Endothelial cell of umbilical vein (primary cell): ENCODE results near the gene BTBD2. TPM values are rescaled to one million over a fixed set of nuclear protein-coding genes. Genes with fewer than 3 reads are reported as not detected.

ENCODE experiments used
- BruUV-seq: library from RNA; stranded (reverse); fragments of 400-500 nt; replicated peaks from 2 replicates; lab custom pipeline; 2021; lab: Mats Ljungman, UMichigan
- CTCF ChIA-PET: fragments of 300-600, 350-600 bp; sonication (Branson Sonifier 250); formaldehyde crosslinking; loops from one replicate; lab custom pipeline; 2021; ENCODE audit warnings: antibody characterized with exemption, inconsistent platforms; lab: Charles Lee
- POLR2A ChIA-PET: fragments of 300-600, 350-600 bp; sonication (Branson Sonifier 250); formaldehyde crosslinking; loops from one replicate; lab custom pipeline; 2021; ENCODE audit warnings: antibody characterized with exemption, inconsistent platforms; lab: Charles Lee
- DNase-seq: peaks from one replicate; pipeline ENCODE4 v3.0.0-alpha.2; 2011; ENCODE audit warnings: low read depth, low spot score
- FAIRE-seq: peaks from 2 replicates; lab custom pipeline; 2011; peaks lifted over from hg19 to GRCh38; lab: Jason Lieb, UNC
- H2AFZ ChIP-seq: 2 replicates; pipeline ENCODE4 v1.6.0; 2012; ENCODE audit warnings: low read depth, low read length, control low read depth, inconsistent platforms
- H3K27ac ChIP-seq: 2 replicates; pipeline ENCODE4 v1.5.1; 2011; ENCODE audit warnings: low read depth, mild to moderate bottlenecking, control low read depth, low read length, moderate library complexity; ENCODE audit not compliant: insufficient read depth
- H3K27me3 ChIP-seq, 2 experiments: 2 replicates each; pipeline versions ENCODE4 v1.6.0 to v1.6.1; 2011; ENCODE audit warnings: low read length in 2 of 2, mixed read lengths in 1 of 2; ENCODE audit not compliant: control insufficient read depth in 2 of 2, insufficient read depth in 2 of 2
- H3K36me3 ChIP-seq, 2 experiments: 2 replicates in 1 of 2; 3 replicates in 1 of 2; pipeline ENCODE4 v1.5.1; 2011; ENCODE audit warnings: low read length in 2 of 2, mild to moderate bottlenecking in 1 of 2, moderate library complexity in 1 of 2; ENCODE audit not compliant: control insufficient read depth in 2 of 2, insufficient read depth in 2 of 2; ENCODE audit errors: extremely low read depth in 1 of 2
- H3K4me1 ChIP-seq: 3 replicates; pipeline ENCODE4 v1.5.1; 2011; ENCODE audit warnings: mild to moderate bottlenecking, low read length; ENCODE audit not compliant: control insufficient read depth, insufficient read depth; ENCODE audit errors: extremely low read depth
- H3K4me2 ChIP-seq: 2 replicates; pipeline ENCODE4 v1.6.1; 2011; ENCODE audit warnings: low read length, control low read depth, mixed read lengths; ENCODE audit not compliant: insufficient read depth
- H3K4me3 ChIP-seq, 3 experiments: fragments of 200-600 bp in 1 of 3; sonication (generic), shearing (Covaris generic) in 1 of 3; replicated peaks in 1 of 3; 2 replicates each; pipeline ENCODE4 v1.5.1; 2011 to 2016; ENCODE audit warnings: control low read depth in 3 of 3, low read length in 3 of 3, mild to moderate bottlenecking in 2 of 3, inconsistent platforms in 1 of 3, low read depth in 1 of 3, moderate library complexity in 1 of 3; ENCODE audit not compliant: insufficient read depth in 1 of 3
- H3K79me2 ChIP-seq: 2 replicates; pipeline ENCODE4 v1.6.0; 2012; ENCODE audit warnings: low read length, inconsistent platforms; ENCODE audit not compliant: control insufficient read depth, insufficient read depth
- H3K9ac ChIP-seq: replicated peaks from 2 replicates; pipeline ENCODE3; 2011; ENCODE audit warnings: low read length, control low read depth; ENCODE audit not compliant: insufficient read depth; ENCODE audit errors: extremely low read depth
- H3K9me1 ChIP-seq: replicated peaks from 3 replicates; pipeline ENCODE4 v1.6.0; 2011; ENCODE audit warnings: mild to moderate bottlenecking, low read length; ENCODE audit not compliant: control insufficient read depth, insufficient read depth; ENCODE audit errors: extremely low read depth
- H3K9me3 ChIP-seq: replicated peaks from 2 replicates; pipeline ENCODE4 v1.5.1; 2012; ENCODE audit warnings: low read length, inconsistent platforms; ENCODE audit not compliant: control insufficient read depth, insufficient read depth
- H4K20me1 ChIP-seq: replicated peaks from 2 replicates; pipeline ENCODE3; 2011; ENCODE audit warnings: mild to moderate bottlenecking, low read length; ENCODE audit not compliant: control insufficient read depth, insufficient read depth; ENCODE audit errors: extremely low read depth
- CTCF ChIP-seq, 2 donors: IDR thresholded peaks; 1 replicate in 1 of 2; 2 replicates in 1 of 2; pipeline ENCODE4 v1.5.1; 2011; ENCODE audit warnings: low read length in 2 of 2, mild to moderate bottlenecking in 2 of 2, moderate library complexity in 2 of 2, control low read depth in 1 of 2, inconsistent platforms in 1 of 2, low read depth in 1 of 2; ENCODE audit not compliant: insufficient read depth in 1 of 2; ENCODE audit errors: extremely low read depth in 1 of 2
- EZH2 ChIP-seq: IDR thresholded peaks from 2 replicates; pipeline ENCODE4 v1.6.1; 2012; ENCODE audit warnings: borderline replicate concordance, low read depth, mild to moderate bottlenecking, moderate library complexity, low read length, inconsistent platforms; ENCODE audit not compliant: severe bottlenecking
- FOS ChIP-seq: IDR thresholded peaks from 2 replicates; pipeline ENCODE4 v1.6.1; 2011; ENCODE audit warnings: mild to moderate bottlenecking, low read length, moderate library complexity, borderline replicate concordance; ENCODE audit not compliant: insufficient read depth
- GATA2 ChIP-seq: IDR thresholded peaks from 2 replicates; pipeline ENCODE4 v1.7.0; 2011; ENCODE audit warnings: low read depth, mild to moderate bottlenecking, moderate library complexity, mixed read lengths, low read length; ENCODE audit not compliant: insufficient read length, insufficient read depth
- JUN ChIP-seq: IDR thresholded peaks from 2 replicates; pipeline ENCODE4 v1.6.1; 2011; ENCODE audit warnings: borderline replicate concordance, low read depth; ENCODE audit not compliant: insufficient read length, insufficient read depth
- MAX ChIP-seq: IDR thresholded peaks from 2 replicates; pipeline ENCODE4 v1.6.1; 2011; ENCODE audit not compliant: insufficient read depth, insufficient read length
- MYC ChIP-seq: IDR thresholded peaks from one replicate; pipeline ENCODE4 v1.6.1; 2011; ENCODE audit warnings: mild to moderate bottlenecking, low read depth, low read length
- POLR2A ChIP-seq: IDR thresholded peaks from 2 replicates; pipeline ENCODE4 v1.6.1; 2012; ENCODE audit warnings: low read depth, mild to moderate bottlenecking, control low read depth, low read length
- POLR2AphosphoS5 ChIP-seq: IDR thresholded peaks from 2 replicates; pipeline ENCODE4 v1.6.1; 2012; ENCODE audit warnings: low read depth, mild to moderate bottlenecking, control low read depth, low read length, moderate library complexity; ENCODE audit not compliant: insufficient read depth
- dilution Hi-C: fragments of 300-500 bp; cut with MboI; formaldehyde crosslinking; loops from one replicate; pipeline ENCODE4 v1.15.0; 2019; ENCODE audit warnings: low sequenced_read_pairs; ENCODE audit not compliant: extremely low pct_ligation_motif_present
- intact Hi-C: fragments of 100-400 bp; cut with micrococcal nuclease; formaldehyde crosslinking; loops from one replicate; pipeline ENCODE4 v1.10.0; 2022
- polyA plus RNA-seq, 4 experiments: library from polyadenylated mRNA; depleted of rRNA in 3 of 4; stranded (reverse) in 3 of 4; unstranded in 1 of 4; fragments of >200 nt; gene quantifications; 2 replicates each; pipeline versions ENCODE4 v1.2.1 to v1.2.3, GENCODE V29; 2011 to 2012; ENCODE audit warnings: missing spikeins in 1 of 4
- total RNA-seq: library from RNA; stranded (reverse); gene quantifications from 2 replicates; pipeline ENCODE4 v1.2.3, GENCODE V29; 2021

BTBD2 gene
- total and polyA plus RNA-seq, 2 donors (not counting 3 experiments of a cell fraction or from before 2014, with no cell fraction given) = 59.2 to 78.2 TPM

- Histone ChIP-seq H3K4me3 (no peak overlapping the region), H3K9ac (no peak overlapping the region), H3K36me3 (peaks cover 5 to 34% of the 10 kb centered on the region in 2 experiments), H3K4me1 (no peaks in the 10 kb centered on the region), H3K9me1 (no peaks in the 10 kb centered on the region), H4K20me1 (no peaks in the 10 kb centered on the region), H3K27ac (no peak overlapping the region), H3K27me3 (no peaks in the 10 kb centered on the region), H3K79me2 (peaks cover 9% of the 10 kb centered on the region), H3K9me3 (no peaks in the 10 kb centered on the region), H2AFZ (no peak overlapping the region), H3K4me2 (no peak overlapping the region)
- POLR2A ChIA-PET = no interaction called here
- intact Hi-C loops = no loop called here
- TSS peak; percentile 48 for BruUV-seq
- CTCF ChIA-PET = interaction anchor here (0.6 kb wide), 1 partner anchor 49 kb away, joined by 3 read pairs; no protein-coding TSS in a partner anchor
- dilution Hi-C loops = no loop called here
- no peak for DNase-seq
- FAIRE-seq = no peak
- TF ChIP-seq GATA2 = no peak
These were observed 35.9 kb downstream of the BTBD2 start for GRCh38 chr19:1979642-1980041.

- no TSS peak for BruUV-seq
- dilution Hi-C loops = no loop called here
- no peak for FAIRE-seq
These were observed 36.5 kb downstream of the BTBD2 start for GRCh38 chr19:1979017-1979416.

More at GRCh38 chr19:1979017-1979416, 36.5 kb downstream of the BTBD2 start:
- ChIA-PET CTCF (no interaction called here), POLR2A (no interaction called here)
- H3K27ac ChIP-seq = no peak overlapping the region
- no peak for DNase-seq
- intact Hi-C loops = no loop called here
- no peak overlapping the region for H2AFZ ChIP-seq
- H3K9me1 ChIP-seq = no peaks in the 10 kb centered on the region
- no peak overlapping the region for H3K4me3 ChIP-seq
- H3K36me3 ChIP-seq = peaks cover 5 to 35% of the 10 kb centered on the region in 2 experiments
- H3K9me3 ChIP-seq = no peaks in the 10 kb centered on the region
- no peak overlapping the region for H3K4me2 ChIP-seq
- no peaks in the 10 kb centered on the region for H3K27me3 ChIP-seq
- H3K4me1 ChIP-seq = no peaks in the 10 kb centered on the region
- peaks cover 10% of the 10 kb centered on the region for H3K79me2 ChIP-seq
- TF ChIP-seq EZH2 = no peak
- TF ChIP-seq POLR2AphosphoS5 = no peak
- TF ChIP-seq POLR2A = no peak
- no peak for TF ChIP-seq GATA2
- TF ChIP-seq JUN = no peak
- no peak for TF ChIP-seq MAX
- no peak for TF ChIP-seq CTCF (IDR thresholded peaks at IDR 0.05; ENCODE audit: extremely low read depth in 1 of 2, insufficient read depth in 1 of 2, low read depth in 1 of 2, low read length in 2 of 2)
- TF ChIP-seq MYC = no peak
- TF ChIP-seq FOS = no peak
- no peaks in the 10 kb centered on the region for H4K20me1 ChIP-seq
- no peak overlapping the region for H3K9ac ChIP-seq
